Body of pancreas (tissue), 4 donors: ENCODE measurements around the gene LACTB. TPM values are rescaled to one million over a fixed set of nuclear protein-coding genes. Genes with fewer than 3 reads are reported as not detected.

Source experiments
- ATAC-seq: fragments of 150-250 bp; one replicate; pipeline ENCODE4 v1.9.1; 2016
- DNase-seq, 4 donors: peaks; one replicate each; pipeline ENCODE4 v3.0.0-alpha.2; 2019
- H3K27ac ChIP-seq, 4 donors: fragments of 200-600 bp; sonication (generic); 1 replicate in 3 of 4; 2 replicates in 1 of 4; pipeline versions ENCODE4 v1.5.1 to v1.6.1; 2016 to 2019; ENCODE audit warnings: mild to moderate bottlenecking in 1 of 4, mixed read lengths in 1 of 4, moderate library complexity in 1 of 4
- H3K27me3 ChIP-seq, 2 donors: fragments of 200-600 bp; sonication (generic); one replicate each; pipeline ENCODE4 v1.6.0; 2016; ENCODE audit warnings: mild to moderate bottlenecking in 1 of 2
- H3K36me3 ChIP-seq, 2 donors: fragments of 200-600 bp; sonication (generic); replicated peaks in 1 of 2; 2 replicates each; pipeline ENCODE4 v1.5.1; 2016; ENCODE audit warnings: low read depth in 2 of 2; ENCODE audit not compliant: insufficient read depth in 1 of 2
- H3K4me1 ChIP-seq: fragments of 200-600 bp; sonication (generic); one replicate; pipeline ENCODE4 v1.6.0; 2016
- H3K4me3 ChIP-seq, 2 donors: fragments of 200-600 bp; sonication (generic); 1 replicate in 1 of 2; 2 replicates in 1 of 2; pipeline ENCODE4 v1.5.1; 2016 to 2019
- H3K9me3 ChIP-seq, 3 donors: fragments of 200-600 bp; sonication (generic); 1 replicate in 2 of 3; 2 replicates in 1 of 3; pipeline ENCODE4 v1.5.1; 2016
- CTCF ChIP-seq, 7 experiments: fragments of 450-650 bp in 4 of 7; fragments of 200-600 bp in 3 of 7; sonication (generic) in 3 of 7; IDR thresholded peaks; one replicate each; pipeline ENCODE4 v1.5.1; 2016 to 2019; ENCODE audit warnings: antibody characterized with exemption in 7 of 7
- POLR2A ChIP-seq, 3 donors: fragments of 450-650 bp; IDR thresholded peaks; one replicate each; pipeline ENCODE4 v1.6.1; 2016; ENCODE audit warnings: antibody characterized with exemption in 3 of 3, mild to moderate bottlenecking in 2 of 3
- WGBS, 2 donors: methylation state at CpG; one replicate each; pipeline ENCODE4 v1.1.5; 2017; 5-methylcytosine and 5-hydroxymethylcytosine counted together
- intact Hi-C: fragments of 100-400 bp; cut with DNase I; formaldehyde crosslinking; loops from one replicate; pipeline ENCODE4 v1.15.1; 2023
- total RNA-seq, 2 donors: library from RNA; depleted of rRNA; stranded (reverse); fragments of >200 nt; gene quantifications; one replicate each; pipeline ENCODE4 v1.1.0, GENCODE V29; 2016

LACTB gene
- total RNA-seq, 2 donors from 2014 or later, result 7.6 to 8.6 TPM

DNA sequence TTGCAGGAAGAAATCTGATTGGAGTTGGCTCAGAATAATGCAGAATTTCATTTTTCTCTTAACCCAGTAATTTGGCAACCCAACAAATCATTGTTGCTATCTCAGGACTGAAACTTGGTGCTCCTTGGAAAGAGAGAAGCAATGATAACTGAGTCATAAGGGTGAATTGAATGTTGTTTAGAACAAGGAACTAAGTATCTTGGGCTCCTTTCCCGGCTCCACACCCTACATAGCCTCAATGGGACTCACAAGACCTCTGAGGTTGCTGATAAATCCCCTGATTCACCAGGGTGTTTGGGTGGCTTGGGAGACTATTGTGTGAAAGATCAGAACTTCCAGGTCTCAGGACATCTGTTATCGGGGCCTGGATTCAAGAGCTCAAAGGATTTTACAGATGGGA is 60.0 kb downstream of the LACTB start:
- no peak overlapping the region for H3K27ac ChIP-seq
- H3K36me3 ChIP-seq, result no peaks in the 10 kb centered on the region
- no peaks in the 10 kb centered on the region for H3K9me3 ChIP-seq
- no peaks in the 10 kb centered on the region for H3K27me3 ChIP-seq
- WGBS, 2 donors, result 77 to 86% methylated on average over 2 of the region's 2 CpGs
- ATAC-seq, result no peak
- DNase-seq, result no peak
- no peak for TF ChIP-seq CTCF (IDR thresholded peaks at IDR 0.05)
- no peak for TF ChIP-seq POLR2A (IDR thresholded peaks at IDR 0.05)
- no peaks in the 10 kb centered on the region for H3K4me1 ChIP-seq
- no peak overlapping the region for H3K4me3 ChIP-seq
- intact Hi-C loops, result no loop called here

GRCh38 chr15:63185206-63185605 is 63.5 kb downstream of the LACTB start:
- Histone ChIP-seq H3K4me3 (no peak overlapping the region), H3K4me1 (peaks cover 7% of the 10 kb centered on the region), H3K27me3 (no peaks in the 10 kb centered on the region), H3K27ac (no peak overlapping the region), H3K36me3 (no peaks in the 10 kb centered on the region), H3K9me3 (no peaks in the 10 kb centered on the region)
- intact Hi-C loops, result no loop called here
- DNase-seq (no peak), ATAC-seq (no peak)
- WGBS, 2 donors, result 47 to 51% methylated on average over 2 of the region's 2 CpGs
- TF ChIP-seq CTCF (IDR thresholded peaks at IDR 0.05) (no peak), POLR2A (IDR thresholded peaks at IDR 0.05) (no peak)

GRCh38 chr15:63186065-63186464 is 64.4 kb downstream of the LACTB start:
- no peak for ATAC-seq
- 51 to 83% methylated on average over 2 of the region's 2 CpGs for WGBS, 2 donors
- no peaks in the 10 kb centered on the region for H3K36me3 ChIP-seq

DNA sequence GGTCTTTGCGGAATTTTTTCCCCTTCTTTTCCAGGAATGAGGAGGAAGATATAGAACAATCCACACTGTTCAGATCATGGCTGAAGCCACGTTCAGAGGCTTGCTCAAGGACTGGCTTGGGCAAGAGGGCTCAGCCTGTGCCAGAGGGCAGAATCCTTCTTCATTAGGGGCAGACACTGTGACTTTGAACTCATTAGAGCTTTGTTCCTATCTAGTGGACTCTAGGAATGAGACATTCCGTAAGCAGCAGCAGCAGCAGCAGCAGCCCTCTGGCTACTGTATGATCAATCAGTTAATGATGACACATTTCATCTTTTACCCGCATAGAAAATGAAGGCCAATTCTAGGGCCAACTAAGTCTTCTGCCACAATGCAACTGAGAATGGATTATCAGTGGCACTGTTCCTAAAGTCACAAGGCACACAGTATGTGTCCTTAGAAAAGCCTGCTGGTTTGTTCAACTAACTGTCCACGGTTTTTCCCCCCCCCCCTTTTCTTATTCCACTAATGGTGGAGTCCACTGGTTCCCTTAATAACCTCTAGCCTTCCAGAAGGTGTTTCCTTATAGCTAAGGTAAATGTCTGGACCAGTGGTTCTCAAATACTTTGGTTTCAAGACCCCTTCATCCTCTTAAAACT is 66.0 kb downstream of the LACTB start:
- H3K36me3 ChIP-seq, result no peaks in the 10 kb centered on the region
- no peaks in the 10 kb centered on the region for H3K27me3 ChIP-seq
- intact Hi-C loops, result no loop called here
- no peak overlapping the region for H3K4me3 ChIP-seq
- H3K4me1 ChIP-seq, result peaks cover 15% of the 10 kb centered on the region
- DNase-seq (no peak), ATAC-seq (no peak)
- H3K27ac ChIP-seq, result no peak overlapping the region
- WGBS, 2 donors, result 73% methylated on average over 5 of the region's 5 CpGs
- no peaks in the 10 kb centered on the region for H3K9me3 ChIP-seq
- TF ChIP-seq CTCF (IDR thresholded peaks at IDR 0.05), result no peak
- TF ChIP-seq POLR2A (IDR thresholded peaks at IDR 0.05), result no peak

More at GRCh38 chr15:63186065-63186464, 64.4 kb downstream of the LACTB start:
- no peak for DNase-seq
- Histone ChIP-seq H3K4me1 (peaks cover 15% of the 10 kb centered on the region), H3K27ac (no peak overlapping the region), H3K9me3 (no peaks in the 10 kb centered on the region), H3K4me3 (no peak overlapping the region), H3K27me3 (no peaks in the 10 kb centered on the region)
- TF ChIP-seq CTCF (IDR thresholded peaks at IDR 0.05) (no peak), POLR2A (IDR thresholded peaks at IDR 0.05) (no peak)
- intact Hi-C loops, result no loop called here
